Measurements from ENCODE around the gene MAPKAP1.

Gene MAPKAP1

GRCh38 chr9:125495172-125496119 is 211.6 kb downstream of the MAPKAP1 start:
- no peak overlapping the region for H3K4me3 ChIP-seq (replicated peaks; ENCODE audit: insufficient read depth, low read length)
- no peak overlapping the region for H3K27ac ChIP-seq (replicated peaks)
- DNase-seq (ENCODE audit: low read depth in 1 of 2, low spot score in 1 of 2), result no peak
- TF ChIP-seq POLR2AphosphoS5 (IDR thresholded peaks at IDR 0.05; ENCODE audit: low read depth), result no peak
- TF ChIP-seq, protein P1, sequence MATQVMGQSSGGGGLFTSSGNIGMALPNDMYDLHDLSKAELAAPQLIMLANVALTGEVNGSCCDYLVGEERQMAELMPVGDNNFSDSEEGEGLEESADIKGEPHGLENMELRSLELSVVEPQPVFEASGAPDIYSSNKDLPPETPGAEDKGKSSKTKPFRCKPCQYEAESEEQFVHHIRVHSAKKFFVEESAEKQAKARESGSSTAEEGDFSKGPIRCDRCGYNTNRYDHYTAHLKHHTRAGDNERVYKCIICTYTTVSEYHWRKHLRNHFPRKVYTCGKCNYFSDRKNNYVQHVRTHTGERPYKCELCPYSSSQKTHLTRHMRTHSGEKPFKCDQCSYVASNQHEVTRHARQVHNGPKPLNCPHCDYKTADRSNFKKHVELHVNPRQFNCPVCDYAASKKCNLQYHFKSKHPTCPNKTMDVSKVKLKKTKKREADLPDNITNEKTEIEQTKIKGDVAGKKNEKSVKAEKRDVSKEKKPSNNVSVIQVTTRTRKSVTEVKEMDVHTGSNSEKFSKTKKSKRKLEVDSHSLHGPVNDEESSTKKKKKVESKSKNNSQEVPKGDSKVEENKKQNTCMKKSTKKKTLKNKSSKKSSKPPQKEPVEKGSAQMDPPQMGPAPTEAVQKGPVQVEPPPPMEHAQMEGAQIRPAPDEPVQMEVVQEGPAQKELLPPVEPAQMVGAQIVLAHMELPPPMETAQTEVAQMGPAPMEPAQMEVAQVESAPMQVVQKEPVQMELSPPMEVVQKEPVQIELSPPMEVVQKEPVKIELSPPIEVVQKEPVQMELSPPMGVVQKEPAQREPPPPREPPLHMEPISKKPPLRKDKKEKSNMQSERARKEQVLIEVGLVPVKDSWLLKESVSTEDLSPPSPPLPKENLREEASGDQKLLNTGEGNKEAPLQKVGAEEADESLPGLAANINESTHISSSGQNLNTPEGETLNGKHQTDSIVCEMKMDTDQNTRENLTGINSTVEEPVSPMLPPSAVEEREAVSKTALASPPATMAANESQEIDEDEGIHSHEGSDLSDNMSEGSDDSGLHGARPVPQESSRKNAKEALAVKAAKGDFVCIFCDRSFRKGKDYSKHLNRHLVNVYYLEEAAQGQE (IDR thresholded peaks at IDR 0.05; ENCODE audit: insufficient replicate concordance, low read depth), result no peak
- no peak for TF ChIP-seq GABPA (IDR thresholded peaks at IDR 0.05; ENCODE audit: low read depth)
- no peak for TF ChIP-seq SPI1 (IDR thresholded peaks at IDR 0.05; ENCODE audit: borderline replicate concordance, low read depth)
- TF ChIP-seq, protein P2, sequence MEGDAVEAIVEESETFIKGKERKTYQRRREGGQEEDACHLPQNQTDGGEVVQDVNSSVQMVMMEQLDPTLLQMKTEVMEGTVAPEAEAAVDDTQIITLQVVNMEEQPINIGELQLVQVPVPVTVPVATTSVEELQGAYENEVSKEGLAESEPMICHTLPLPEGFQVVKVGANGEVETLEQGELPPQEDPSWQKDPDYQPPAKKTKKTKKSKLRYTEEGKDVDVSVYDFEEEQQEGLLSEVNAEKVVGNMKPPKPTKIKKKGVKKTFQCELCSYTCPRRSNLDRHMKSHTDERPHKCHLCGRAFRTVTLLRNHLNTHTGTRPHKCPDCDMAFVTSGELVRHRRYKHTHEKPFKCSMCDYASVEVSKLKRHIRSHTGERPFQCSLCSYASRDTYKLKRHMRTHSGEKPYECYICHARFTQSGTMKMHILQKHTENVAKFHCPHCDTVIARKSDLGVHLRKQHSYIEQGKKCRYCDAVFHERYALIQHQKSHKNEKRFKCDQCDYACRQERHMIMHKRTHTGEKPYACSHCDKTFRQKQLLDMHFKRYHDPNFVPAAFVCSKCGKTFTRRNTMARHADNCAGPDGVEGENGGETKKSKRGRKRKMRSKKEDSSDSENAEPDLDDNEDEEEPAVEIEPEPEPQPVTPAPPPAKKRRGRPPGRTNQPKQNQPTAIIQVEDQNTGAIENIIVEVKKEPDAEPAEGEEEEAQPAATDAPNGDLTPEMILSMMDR (IDR thresholded peaks at IDR 0.05; ENCODE audit: insufficient read depth, low read length), result no peak
- H3K27me3 ChIP-seq (ENCODE audit: insufficient read depth, poor library complexity, severe bottlenecking), result no peaks in the 10 kb centered on the region

- H3K4me3 ChIP-seq (replicated peaks; ENCODE audit: insufficient read depth, low read length), result no peak overlapping the region
- H3K27ac ChIP-seq (replicated peaks), result no peak overlapping the region
- TF ChIP-seq SPI1 (IDR thresholded peaks at IDR 0.05; ENCODE audit: borderline replicate concordance, low read depth), result no peak
- TF ChIP-seq, protein P2 (IDR thresholded peaks at IDR 0.05; ENCODE audit: insufficient read depth, low read length), result no peak
- no peak for TF ChIP-seq POLR2AphosphoS5 (IDR thresholded peaks at IDR 0.05; ENCODE audit: low read depth)
- TF ChIP-seq, protein P1 (IDR thresholded peaks at IDR 0.05; ENCODE audit: insufficient replicate concordance, low read depth), result no peak
- TF ChIP-seq GABPA (IDR thresholded peaks at IDR 0.05; ENCODE audit: low read depth), result no peak
- H3K27me3 ChIP-seq (ENCODE audit: insufficient read depth, poor library complexity, severe bottlenecking), result no peaks in the 10 kb centered on the region
- no peak for DNase-seq (ENCODE audit: low read depth in 1 of 2, low spot score in 1 of 2)
Observed at GRCh38 chr9:125494653-125494915, 212.4 kb downstream of the MAPKAP1 start.

- Histone ChIP-seq H3K4me3 (replicated peaks; ENCODE audit: insufficient read depth, low read length) (no peak overlapping the region), H3K27ac (replicated peaks) (no peak overlapping the region), H3K27me3 (ENCODE audit: insufficient read depth, poor library complexity, severe bottlenecking) (no peaks in the 10 kb centered on the region)
- TF ChIP-seq, protein P2 (IDR thresholded peaks at IDR 0.05; ENCODE audit: insufficient read depth, low read length), result no peak
- TF ChIP-seq POLR2AphosphoS5 (IDR thresholded peaks at IDR 0.05; ENCODE audit: low read depth), result no peak
- TF ChIP-seq, protein P1 (IDR thresholded peaks at IDR 0.05; ENCODE audit: insufficient replicate concordance, low read depth), result no peak
- TF ChIP-seq SPI1 (IDR thresholded peaks at IDR 0.05; ENCODE audit: borderline replicate concordance, low read depth), result no peak
- no peak for TF ChIP-seq GABPA (IDR thresholded peaks at IDR 0.05; ENCODE audit: low read depth)
- DNase-seq (ENCODE audit: low read depth in 1 of 2, low spot score in 1 of 2), result no peak
Observed at GRCh38 chr9:125493881-125494652, 212.9 kb downstream of the MAPKAP1 start.

All from HL-60 (cell line).